Subcutaneous adipose tissue (tissue), 4 donors: Measurements from ENCODE around the gene HIVEP3. TPM values are rescaled to one million over a fixed set of nuclear protein-coding genes. Genes with fewer than 3 reads are reported as not detected.

Source experiments
- total RNA-seq, 4 donors: library from RNA; depleted of rRNA; stranded (reverse); fragments of >200 nt; gene quantifications; one replicate each; pipeline ENCODE4 v1.1.0, GENCODE V29; 2016
- TF ChIP-seq, protein P1 (sequence below): fragments of 450-650 bp; IDR thresholded peaks from one replicate; pipeline ENCODE4 v1.5.1; 2016; ENCODE audit warnings: low read depth, mild to moderate bottlenecking, control low read depth, antibody characterized with exemption, moderate library complexity

The HIVEP3 gene
- total RNA-seq, 4 donors from 2014 or later = 2.4 to 9.6 (median 5.0) TPM

- TF ChIP-seq, protein P1, sequence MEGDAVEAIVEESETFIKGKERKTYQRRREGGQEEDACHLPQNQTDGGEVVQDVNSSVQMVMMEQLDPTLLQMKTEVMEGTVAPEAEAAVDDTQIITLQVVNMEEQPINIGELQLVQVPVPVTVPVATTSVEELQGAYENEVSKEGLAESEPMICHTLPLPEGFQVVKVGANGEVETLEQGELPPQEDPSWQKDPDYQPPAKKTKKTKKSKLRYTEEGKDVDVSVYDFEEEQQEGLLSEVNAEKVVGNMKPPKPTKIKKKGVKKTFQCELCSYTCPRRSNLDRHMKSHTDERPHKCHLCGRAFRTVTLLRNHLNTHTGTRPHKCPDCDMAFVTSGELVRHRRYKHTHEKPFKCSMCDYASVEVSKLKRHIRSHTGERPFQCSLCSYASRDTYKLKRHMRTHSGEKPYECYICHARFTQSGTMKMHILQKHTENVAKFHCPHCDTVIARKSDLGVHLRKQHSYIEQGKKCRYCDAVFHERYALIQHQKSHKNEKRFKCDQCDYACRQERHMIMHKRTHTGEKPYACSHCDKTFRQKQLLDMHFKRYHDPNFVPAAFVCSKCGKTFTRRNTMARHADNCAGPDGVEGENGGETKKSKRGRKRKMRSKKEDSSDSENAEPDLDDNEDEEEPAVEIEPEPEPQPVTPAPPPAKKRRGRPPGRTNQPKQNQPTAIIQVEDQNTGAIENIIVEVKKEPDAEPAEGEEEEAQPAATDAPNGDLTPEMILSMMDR = no peak
Measured at GRCh38 chr1:41497461-41498030, 421.2 kb downstream of the HIVEP3 start.

DNA sequence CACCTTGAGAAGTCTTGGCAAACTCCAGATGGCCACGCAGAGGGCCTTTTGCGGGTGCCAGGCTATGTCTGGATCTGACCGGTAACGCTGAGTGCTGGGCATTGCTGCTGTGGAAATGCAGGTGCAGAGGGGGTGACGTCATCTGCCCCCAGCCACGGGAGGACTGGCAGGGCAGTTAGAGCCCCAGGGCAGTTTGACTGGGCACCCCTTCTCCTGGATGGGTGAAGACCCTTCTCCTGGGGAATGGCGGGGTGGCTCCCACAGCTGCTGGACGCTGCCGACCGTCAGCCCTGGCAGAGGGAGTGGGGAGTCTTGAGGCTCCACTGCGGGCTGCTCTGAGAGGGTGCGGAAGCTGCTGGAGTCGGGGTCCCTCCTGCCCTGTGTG, 421.7 kb downstream of the HIVEP3 start:
- TF ChIP-seq, protein P1 = no peak

DNA sequence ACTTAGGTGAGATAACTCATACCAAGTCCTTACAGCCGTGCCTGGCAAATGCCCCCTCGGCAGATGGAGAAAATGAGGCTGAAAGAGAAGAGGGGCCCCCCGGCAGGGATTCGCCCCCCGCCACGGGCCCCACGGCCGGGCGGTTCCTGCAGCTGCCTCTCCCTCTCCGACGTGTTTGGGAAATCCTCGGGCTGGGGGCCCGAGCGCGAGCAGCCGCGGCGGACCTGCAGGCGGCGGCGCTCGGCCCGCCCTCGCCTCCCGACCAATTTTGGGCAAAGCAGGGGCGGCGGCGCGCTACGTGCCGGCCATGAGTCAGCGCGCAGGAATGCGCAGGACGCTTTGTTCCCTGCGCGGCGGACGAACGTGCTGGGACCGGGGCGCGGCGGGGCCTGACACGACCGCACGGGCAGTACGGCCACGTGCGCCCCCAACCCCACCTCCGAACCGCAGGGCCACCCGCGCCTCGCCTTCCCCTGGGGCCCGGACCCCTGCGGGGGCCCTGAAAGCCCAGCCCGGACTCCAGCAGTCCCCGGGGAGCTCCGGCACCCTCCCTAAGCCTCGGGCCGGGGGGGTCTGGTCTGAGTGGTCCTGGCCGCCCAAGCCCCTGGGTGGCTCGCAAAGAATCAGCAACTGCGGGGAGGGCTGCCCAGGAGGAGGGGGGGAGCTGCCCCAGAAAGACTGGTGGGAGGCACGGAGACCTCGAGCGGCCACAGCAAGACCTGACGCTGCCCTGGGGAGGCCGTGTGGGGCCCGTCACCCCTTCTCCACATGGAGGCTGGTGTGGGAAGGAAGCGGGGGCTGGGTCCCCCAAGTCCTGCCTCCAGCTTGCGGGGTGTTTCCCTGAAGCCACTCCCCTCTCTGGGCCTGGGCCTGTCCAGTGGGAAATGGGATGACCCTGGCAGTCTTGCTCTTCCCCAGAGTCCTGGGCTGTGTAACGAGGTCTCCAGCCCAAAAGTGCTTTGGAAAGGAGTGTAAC, 422.4 kb downstream of the HIVEP3 start:
- TF ChIP-seq, protein P1 = no peak

DNA sequence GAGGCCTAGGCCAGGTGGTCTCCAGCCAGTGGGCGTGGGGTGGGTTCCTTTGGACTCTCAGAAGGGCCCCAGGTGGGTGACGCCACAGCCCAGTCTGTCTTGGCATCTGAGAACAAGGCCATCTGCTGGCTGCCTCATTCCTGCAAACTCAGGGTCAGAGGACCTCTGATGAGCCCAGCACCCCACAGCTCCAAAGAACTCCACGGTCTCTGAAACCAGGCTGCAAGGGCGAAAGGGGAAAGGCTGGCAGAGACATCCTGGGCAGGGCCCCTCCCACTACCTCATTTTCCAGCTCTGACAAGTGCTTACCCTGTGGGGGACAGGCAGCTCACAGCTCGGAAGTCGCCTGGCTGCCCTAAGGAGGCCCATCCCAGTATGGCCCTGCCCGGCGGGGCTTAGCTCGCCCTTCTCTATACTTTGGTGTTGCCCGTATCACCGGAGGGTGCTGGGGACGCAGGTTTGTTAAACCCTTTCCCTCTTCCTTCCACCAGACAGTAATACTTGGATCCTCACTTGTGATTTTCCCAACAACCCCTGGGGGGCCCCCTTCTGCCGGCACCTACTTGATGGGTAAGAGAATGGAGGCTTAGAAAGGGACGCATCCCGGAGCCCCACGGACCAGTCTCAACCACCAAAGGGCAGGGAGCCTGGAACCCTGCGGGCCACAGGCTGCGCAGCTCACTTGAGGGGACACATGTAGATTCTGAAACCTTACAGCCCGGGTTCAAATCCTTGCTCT, 423.3 kb downstream of the HIVEP3 start:
- TF ChIP-seq, protein P1 = no peak

DNA sequence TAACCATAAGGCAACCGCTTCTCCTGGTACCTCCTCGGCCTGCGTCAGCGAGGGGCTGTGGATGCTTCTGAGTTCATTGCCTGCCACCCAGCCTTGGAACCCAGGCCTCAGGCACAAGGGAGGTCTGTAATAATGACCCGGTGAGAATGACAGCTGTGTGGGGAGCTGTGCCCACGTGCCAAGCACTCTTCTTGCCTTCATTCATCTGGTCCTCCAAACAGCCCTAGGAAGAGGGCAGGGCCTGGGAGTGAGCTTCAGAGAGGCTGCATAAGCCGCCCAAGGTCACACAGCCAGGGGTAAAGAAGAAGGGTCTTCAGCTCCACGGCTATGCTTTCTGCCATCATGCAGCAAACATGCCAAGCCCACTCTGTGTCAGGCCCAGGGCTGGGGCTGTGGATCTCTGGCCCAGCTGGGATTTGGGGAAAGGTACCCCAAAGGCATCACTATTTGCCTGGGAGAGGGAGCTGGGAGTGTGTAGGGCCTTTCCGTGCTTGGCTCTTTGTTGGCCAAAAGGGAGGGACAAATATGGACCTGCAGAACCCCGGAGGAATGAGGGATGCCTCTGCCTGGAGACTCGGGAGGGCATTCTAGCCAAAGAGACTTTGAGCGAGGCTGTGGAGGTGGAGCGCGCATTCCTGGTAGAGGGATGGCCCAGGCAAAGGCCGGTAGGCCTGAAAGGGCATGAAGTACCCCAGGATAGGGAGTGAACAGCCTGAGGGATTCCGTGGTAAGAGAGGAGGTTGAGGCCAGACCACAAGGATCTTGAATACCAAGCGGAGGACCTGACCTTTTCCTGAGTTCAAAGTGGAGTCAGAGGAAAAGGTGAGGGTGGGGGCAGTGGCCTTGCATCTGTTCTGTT, 424.1 kb downstream of the HIVEP3 start:
- TF ChIP-seq, protein P1 = no peak

DNA sequence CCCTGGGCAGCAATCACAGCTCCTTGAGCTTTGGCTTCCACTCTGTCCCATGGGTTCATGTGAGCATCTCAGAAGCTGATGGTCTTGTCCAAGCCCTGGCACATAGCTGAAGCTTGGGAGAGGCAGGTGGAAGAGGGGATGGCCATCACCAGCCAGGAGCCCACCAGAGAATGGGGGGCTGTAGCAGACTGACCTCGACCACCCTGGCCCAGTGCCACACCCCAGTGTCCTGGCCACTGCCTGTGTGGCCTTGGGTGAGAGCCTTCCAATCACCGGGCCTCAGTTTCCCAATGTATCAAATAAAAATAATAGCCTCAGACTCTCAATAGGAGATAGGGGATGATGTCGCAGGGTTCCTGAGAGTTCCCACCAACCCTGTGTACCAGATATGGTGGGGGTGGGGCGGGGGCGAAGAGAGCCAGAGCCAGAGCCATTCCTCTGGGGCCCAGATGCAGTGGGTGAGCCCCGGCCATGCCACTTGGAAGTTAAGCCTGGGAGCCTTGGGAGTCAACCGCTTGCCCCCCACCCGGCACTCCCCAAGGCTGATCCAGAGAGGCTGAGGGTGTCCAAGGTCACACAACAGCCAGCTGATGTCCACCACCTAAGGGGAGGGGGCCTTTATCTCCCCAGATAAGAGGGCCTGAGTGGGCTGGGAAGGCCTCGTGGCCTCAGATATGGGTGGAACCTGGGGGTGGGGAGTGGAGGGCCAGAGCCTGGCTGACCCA, 424.9 kb downstream of the HIVEP3 start:
- TF ChIP-seq, protein P1 = no peak
